ENCODE data around the gene OR51D1. TPM values are rescaled to one million over a fixed set of nuclear protein-coding genes. Genes with fewer than 3 reads are reported as not detected.

OR51D1 gene
- total RNA-seq, 2 donors from 2014 or later: not detected

DNA sequence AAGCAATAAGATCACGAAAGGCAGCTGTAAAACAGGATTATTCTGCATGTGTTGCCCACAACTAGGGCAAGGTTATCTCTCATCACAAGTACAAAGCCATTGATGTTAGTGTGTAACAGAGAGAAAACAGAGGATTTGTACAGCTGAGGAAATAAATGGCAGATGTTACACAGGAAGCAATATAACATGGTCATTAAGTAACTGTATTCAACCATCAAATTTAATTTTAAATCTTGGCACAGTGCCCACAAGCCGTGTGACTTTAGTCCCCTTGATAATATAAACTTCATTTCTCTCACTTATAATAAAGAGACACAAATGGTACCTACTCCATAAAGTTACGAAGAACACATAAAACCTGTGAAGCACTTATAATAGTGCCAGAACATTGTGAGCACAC is 43.1 kb downstream of the OR51D1 start:
- DNase-seq (ENCODE audit: low spot score in 2 of 2) (no peak), ATAC-seq (no peak)
- Mint-ChIP-seq H3K9me3 (no peaks in the 10 kb centered on the region), H3K27ac (no peak overlapping the region), H3K36me3 (no peaks in the 10 kb centered on the region)

GRCh38 chr11:4682623-4683419 is 45.5 kb downstream of the OR51D1 start:
- H3K27ac Mint-ChIP-seq: no peak overlapping the region
- DNase-seq (ENCODE audit: low spot score in 2 of 2) (no peak), ATAC-seq (no peak)
- no peaks in the 10 kb centered on the region for H3K9me3 Mint-ChIP-seq
- H3K36me3 Mint-ChIP-seq: no peaks in the 10 kb centered on the region

GRCh38 chr11:4684631-4685285 is 47.5 kb downstream of the OR51D1 start:
- DNase-seq (ENCODE audit: low spot score in 2 of 2) (no peak), ATAC-seq (no peak)
- H3K9me3 Mint-ChIP-seq: no peaks in the 10 kb centered on the region
- no peak overlapping the region for H3K27ac Mint-ChIP-seq
- H3K36me3 Mint-ChIP-seq: no peaks in the 10 kb centered on the region

Other genes with a start within 250 kb of the OR51D1 start
- 10 to 100 TPM; 16.3 to 46.9 TPM for gene TRIM21, start 243.8 kb upstream of the OR51D1 start, total RNA-seq
- not detected for gene OR52K2, start 188.2 kb upstream of the OR51D1 start, total RNA-seq
- gene OR52K1, start 154.8 kb upstream of the OR51D1 start, total RNA-seq: under 1 TPM; 0.20 to 0.33 TPM
- not detected for gene OR52M1, start 92.3 kb upstream of the OR51D1 start, total RNA-seq
- gene OR52I2, start 55.7 kb upstream of the OR51D1 start, total RNA-seq: not detected
- not detected for gene OR52I1, start 43.4 kb upstream of the OR51D1 start, total RNA-seq
- 10 to 100 TPM in 1 of 2 donors, 1 to 10 TPM in 1; 6.2 to 15.2 TPM for gene TRIM68, start 29.2 kb upstream of the OR51D1 start, total RNA-seq
- not detected for gene OR51E1, start 6.5 kb downstream of the OR51D1 start, total RNA-seq
- not detected for gene OR51E2, start 60.4 kb downstream of the OR51D1 start, total RNA-seq
- gene MMP26, start 67.3 kb downstream of the OR51D1 start, total RNA-seq: not detected
- not detected for gene OR51F1, start 132.5 kb downstream of the OR51D1 start, total RNA-seq
- gene OR52R1, start 166.9 kb downstream of the OR51D1 start, total RNA-seq: not detected
- gene OR51F2, start 183.8 kb downstream of the OR51D1 start, total RNA-seq: not detected
- not detected for gene OR51S1, start 211.7 kb downstream of the OR51D1 start, total RNA-seq
- not detected for gene OR51T1, start 244.4 kb downstream of the OR51D1 start, total RNA-seq

Measured in activated naive CD4-positive, alpha-beta T cell treated with anti-CD3 and anti-CD28 coated beads, Interleukin-2, amount 50 U/mL, for 72 hours (primary cell).